HL-60 (cell line): ENCODE results near the gene COL28A1.

Experiments used
- DNase-seq, 2 experiments: peaks; one replicate each; pipeline ENCODE4 v3.0.0-alpha.2; 2010 to 2020; ENCODE audit warnings: low read depth in 1 of 2, low spot score in 1 of 2
- H3K27ac ChIP-seq: fragments of 250-450 bp; sonication (Bioruptor Pico); replicated peaks from 2 replicates; pipeline ENCODE4 v1.5.1; 2020; ENCODE audit warnings: mild to moderate bottlenecking, moderate library complexity
- H3K27me3 ChIP-seq: fragments of 250-450 bp; sonication (Bioruptor Pico); 2 replicates; pipeline ENCODE4 v1.5.1; 2021; ENCODE audit warnings: mild to moderate bottlenecking, moderate library complexity; ENCODE audit not compliant: insufficient read depth, poor library complexity, severe bottlenecking
- H3K4me3 ChIP-seq: replicated peaks from 2 replicates; pipeline ENCODE4 v1.5.1; 2011; ENCODE audit warnings: mild to moderate bottlenecking, control low read depth, low read length; ENCODE audit not compliant: insufficient read depth
- GABPA ChIP-seq: IDR thresholded peaks from 2 replicates; pipeline ENCODE4 v1.6.1; 2012; ENCODE audit warnings: low read depth
- POLR2AphosphoS5 ChIP-seq: IDR thresholded peaks from 2 replicates; pipeline ENCODE4 v1.6.1; 2012; ENCODE audit warnings: low read depth
- SPI1 ChIP-seq: IDR thresholded peaks from 2 replicates; pipeline ENCODE4 v1.6.1; 2012; ENCODE audit warnings: low read depth, mild to moderate bottlenecking, borderline replicate concordance
- TF ChIP-seq, protein P1 (sequence below): IDR thresholded peaks from one replicate; pipeline ENCODE4 v1.5.1; 2011; ENCODE audit warnings: low read length, control low read depth, inconsistent platforms; ENCODE audit not compliant: insufficient read depth
- TF ChIP-seq, protein P2 (sequence below): IDR thresholded peaks from 2 replicates; pipeline ENCODE4 v1.6.1; 2012; ENCODE audit warnings: low read depth; ENCODE audit not compliant: insufficient replicate concordance

Gene COL28A1

DNA sequence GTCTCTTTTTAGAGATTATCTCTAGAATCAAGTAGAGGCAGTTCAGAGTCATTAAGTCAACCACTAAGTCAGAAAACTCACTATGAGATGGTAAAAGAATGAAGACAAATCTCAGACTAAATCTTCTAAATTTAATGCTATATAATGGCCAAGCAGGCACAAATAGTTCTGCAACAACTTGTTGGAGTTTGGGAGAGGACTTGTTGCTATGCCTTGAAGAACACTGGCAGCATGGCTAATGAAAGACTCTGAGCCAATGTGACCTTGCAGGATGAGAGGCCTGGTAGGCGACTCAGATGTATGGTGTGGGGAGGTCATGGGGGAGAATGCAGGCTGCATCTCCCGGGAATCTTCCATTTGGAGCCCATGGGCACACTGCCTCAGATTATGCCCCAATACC is 224.7 kb downstream of the COL28A1 start:
- no peak for DNase-seq
- no peak overlapping the region for H3K4me3 ChIP-seq
- TF ChIP-seq POLR2AphosphoS5 (no peak), GABPA (no peak), SPI1 (no peak)
- TF ChIP-seq, protein P1, sequence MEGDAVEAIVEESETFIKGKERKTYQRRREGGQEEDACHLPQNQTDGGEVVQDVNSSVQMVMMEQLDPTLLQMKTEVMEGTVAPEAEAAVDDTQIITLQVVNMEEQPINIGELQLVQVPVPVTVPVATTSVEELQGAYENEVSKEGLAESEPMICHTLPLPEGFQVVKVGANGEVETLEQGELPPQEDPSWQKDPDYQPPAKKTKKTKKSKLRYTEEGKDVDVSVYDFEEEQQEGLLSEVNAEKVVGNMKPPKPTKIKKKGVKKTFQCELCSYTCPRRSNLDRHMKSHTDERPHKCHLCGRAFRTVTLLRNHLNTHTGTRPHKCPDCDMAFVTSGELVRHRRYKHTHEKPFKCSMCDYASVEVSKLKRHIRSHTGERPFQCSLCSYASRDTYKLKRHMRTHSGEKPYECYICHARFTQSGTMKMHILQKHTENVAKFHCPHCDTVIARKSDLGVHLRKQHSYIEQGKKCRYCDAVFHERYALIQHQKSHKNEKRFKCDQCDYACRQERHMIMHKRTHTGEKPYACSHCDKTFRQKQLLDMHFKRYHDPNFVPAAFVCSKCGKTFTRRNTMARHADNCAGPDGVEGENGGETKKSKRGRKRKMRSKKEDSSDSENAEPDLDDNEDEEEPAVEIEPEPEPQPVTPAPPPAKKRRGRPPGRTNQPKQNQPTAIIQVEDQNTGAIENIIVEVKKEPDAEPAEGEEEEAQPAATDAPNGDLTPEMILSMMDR, result no peak
- TF ChIP-seq, protein P2, sequence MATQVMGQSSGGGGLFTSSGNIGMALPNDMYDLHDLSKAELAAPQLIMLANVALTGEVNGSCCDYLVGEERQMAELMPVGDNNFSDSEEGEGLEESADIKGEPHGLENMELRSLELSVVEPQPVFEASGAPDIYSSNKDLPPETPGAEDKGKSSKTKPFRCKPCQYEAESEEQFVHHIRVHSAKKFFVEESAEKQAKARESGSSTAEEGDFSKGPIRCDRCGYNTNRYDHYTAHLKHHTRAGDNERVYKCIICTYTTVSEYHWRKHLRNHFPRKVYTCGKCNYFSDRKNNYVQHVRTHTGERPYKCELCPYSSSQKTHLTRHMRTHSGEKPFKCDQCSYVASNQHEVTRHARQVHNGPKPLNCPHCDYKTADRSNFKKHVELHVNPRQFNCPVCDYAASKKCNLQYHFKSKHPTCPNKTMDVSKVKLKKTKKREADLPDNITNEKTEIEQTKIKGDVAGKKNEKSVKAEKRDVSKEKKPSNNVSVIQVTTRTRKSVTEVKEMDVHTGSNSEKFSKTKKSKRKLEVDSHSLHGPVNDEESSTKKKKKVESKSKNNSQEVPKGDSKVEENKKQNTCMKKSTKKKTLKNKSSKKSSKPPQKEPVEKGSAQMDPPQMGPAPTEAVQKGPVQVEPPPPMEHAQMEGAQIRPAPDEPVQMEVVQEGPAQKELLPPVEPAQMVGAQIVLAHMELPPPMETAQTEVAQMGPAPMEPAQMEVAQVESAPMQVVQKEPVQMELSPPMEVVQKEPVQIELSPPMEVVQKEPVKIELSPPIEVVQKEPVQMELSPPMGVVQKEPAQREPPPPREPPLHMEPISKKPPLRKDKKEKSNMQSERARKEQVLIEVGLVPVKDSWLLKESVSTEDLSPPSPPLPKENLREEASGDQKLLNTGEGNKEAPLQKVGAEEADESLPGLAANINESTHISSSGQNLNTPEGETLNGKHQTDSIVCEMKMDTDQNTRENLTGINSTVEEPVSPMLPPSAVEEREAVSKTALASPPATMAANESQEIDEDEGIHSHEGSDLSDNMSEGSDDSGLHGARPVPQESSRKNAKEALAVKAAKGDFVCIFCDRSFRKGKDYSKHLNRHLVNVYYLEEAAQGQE, result no peak
- H3K27me3 ChIP-seq, result no peaks in the 10 kb centered on the region
- no peak overlapping the region for H3K27ac ChIP-seq

DNA sequence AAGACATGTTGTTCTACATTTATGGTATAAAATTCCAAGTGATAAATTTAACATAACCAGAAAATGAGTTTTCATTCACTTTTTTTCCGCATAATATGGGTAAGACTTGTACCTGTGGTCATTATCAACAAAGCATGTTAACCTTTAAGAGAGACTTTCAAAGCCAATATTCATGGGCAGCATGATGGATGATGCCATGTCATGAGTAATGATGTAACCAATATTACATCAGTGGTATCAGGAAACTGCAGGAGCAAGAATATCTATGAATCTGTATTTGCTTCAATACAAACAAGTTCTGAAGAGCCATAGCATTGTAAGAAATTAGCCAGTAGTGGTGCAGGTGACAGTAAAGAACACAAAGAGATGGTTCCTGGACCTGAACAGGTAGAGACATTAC is 226.5 kb downstream of the COL28A1 start:
- no peak for DNase-seq
- Histone ChIP-seq H3K4me3 (no peak overlapping the region), H3K27ac (no peak overlapping the region), H3K27me3 (no peaks in the 10 kb centered on the region)
- TF ChIP-seq, protein P2, result no peak
- TF ChIP-seq SPI1 (no peak), GABPA (no peak), POLR2AphosphoS5 (no peak)
- TF ChIP-seq, protein P1, result no peak
